ENCODE data around the gene PREB.

- TF ChIP-seq ZBTB7A (IDR thresholded peaks at IDR 0.05; ENCODE audit: low read depth) = no peak
- TF ChIP-seq EP300 (IDR thresholded peaks at IDR 0.05; ENCODE audit: borderline replicate concordance) = no peak
- no peak for TF ChIP-seq CEBPB (IDR thresholded peaks at IDR 0.05)
- TF ChIP-seq TEAD4 (IDR thresholded peaks at IDR 0.05) = no peak
- TF ChIP-seq, protein P1, sequence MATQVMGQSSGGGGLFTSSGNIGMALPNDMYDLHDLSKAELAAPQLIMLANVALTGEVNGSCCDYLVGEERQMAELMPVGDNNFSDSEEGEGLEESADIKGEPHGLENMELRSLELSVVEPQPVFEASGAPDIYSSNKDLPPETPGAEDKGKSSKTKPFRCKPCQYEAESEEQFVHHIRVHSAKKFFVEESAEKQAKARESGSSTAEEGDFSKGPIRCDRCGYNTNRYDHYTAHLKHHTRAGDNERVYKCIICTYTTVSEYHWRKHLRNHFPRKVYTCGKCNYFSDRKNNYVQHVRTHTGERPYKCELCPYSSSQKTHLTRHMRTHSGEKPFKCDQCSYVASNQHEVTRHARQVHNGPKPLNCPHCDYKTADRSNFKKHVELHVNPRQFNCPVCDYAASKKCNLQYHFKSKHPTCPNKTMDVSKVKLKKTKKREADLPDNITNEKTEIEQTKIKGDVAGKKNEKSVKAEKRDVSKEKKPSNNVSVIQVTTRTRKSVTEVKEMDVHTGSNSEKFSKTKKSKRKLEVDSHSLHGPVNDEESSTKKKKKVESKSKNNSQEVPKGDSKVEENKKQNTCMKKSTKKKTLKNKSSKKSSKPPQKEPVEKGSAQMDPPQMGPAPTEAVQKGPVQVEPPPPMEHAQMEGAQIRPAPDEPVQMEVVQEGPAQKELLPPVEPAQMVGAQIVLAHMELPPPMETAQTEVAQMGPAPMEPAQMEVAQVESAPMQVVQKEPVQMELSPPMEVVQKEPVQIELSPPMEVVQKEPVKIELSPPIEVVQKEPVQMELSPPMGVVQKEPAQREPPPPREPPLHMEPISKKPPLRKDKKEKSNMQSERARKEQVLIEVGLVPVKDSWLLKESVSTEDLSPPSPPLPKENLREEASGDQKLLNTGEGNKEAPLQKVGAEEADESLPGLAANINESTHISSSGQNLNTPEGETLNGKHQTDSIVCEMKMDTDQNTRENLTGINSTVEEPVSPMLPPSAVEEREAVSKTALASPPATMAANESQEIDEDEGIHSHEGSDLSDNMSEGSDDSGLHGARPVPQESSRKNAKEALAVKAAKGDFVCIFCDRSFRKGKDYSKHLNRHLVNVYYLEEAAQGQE (IDR thresholded peaks at IDR 0.05; ENCODE audit: low read depth) = no peak
Measured at GRCh38 chr2:27087823-27088410, 46.5 kb downstream of the PREB start.

All from Ishikawa (cell line).